H9 (cell line): ENCODE results near the gene SGTA. TPM values are rescaled to one million over a fixed set of nuclear protein-coding genes. Genes with fewer than 3 reads are reported as not detected.

ENCODE experiments used
- DNase-seq: peaks from one replicate; pipeline ENCODE4 v3.0.0-alpha.2; 2017
- H2AFZ ChIP-seq: one replicate; pipeline ENCODE4 v1.6.1; 2013; ENCODE audit warnings: mild to moderate bottlenecking, low read length, control low read depth, moderate library complexity
- H2AK5ac ChIP-seq: 2 replicates; pipeline ENCODE4 v1.6.1; 2013; ENCODE audit warnings: low read length, control low read depth, mixed read lengths; ENCODE audit not compliant: insufficient read length
- H2BK120ac ChIP-seq: one replicate; pipeline ENCODE4 v1.6.1; 2013; ENCODE audit warnings: low read depth, mild to moderate bottlenecking, low read length, control low read depth, inconsistent platforms; ENCODE audit not compliant: poor library complexity, severe bottlenecking
- H2BK12ac ChIP-seq: 2 replicates; pipeline ENCODE4 v1.6.1; 2013; ENCODE audit warnings: low read length, control low read depth, mixed read lengths, low read depth; ENCODE audit not compliant: insufficient read length
- H2BK15ac ChIP-seq: 2 replicates; pipeline ENCODE4 v1.6.1; 2013; ENCODE audit warnings: low read depth, low read length, control low read depth
- H2BK20ac ChIP-seq: one replicate; pipeline ENCODE4 v1.6.1; 2013; ENCODE audit warnings: low read depth, mild to moderate bottlenecking, low read length, control low read depth, inconsistent platforms; ENCODE audit not compliant: poor library complexity, severe bottlenecking
- H2BK5ac ChIP-seq: 2 replicates; pipeline ENCODE4 v1.6.1; 2013; ENCODE audit warnings: low read length, control low read depth, mixed read lengths; ENCODE audit not compliant: insufficient read length
- H3K14ac ChIP-seq: 2 replicates; pipeline ENCODE4 v1.6.1; 2013; ENCODE audit warnings: low read length, control low read depth; ENCODE audit not compliant: insufficient read depth
- H3K18ac ChIP-seq: 2 replicates; pipeline ENCODE4 v1.6.1; 2013; ENCODE audit warnings: low read depth, mild to moderate bottlenecking, mixed read lengths, low read length, control low read depth; ENCODE audit not compliant: insufficient read length
- H3K23ac ChIP-seq: 2 replicates; pipeline ENCODE4 v1.6.1; 2013; ENCODE audit warnings: low read length, control low read depth, mixed read lengths, low read depth; ENCODE audit not compliant: insufficient read length
- H3K23me2 ChIP-seq: 2 replicates; pipeline ENCODE4 v1.6.1; 2013; ENCODE audit warnings: low read depth, mild to moderate bottlenecking, mixed read lengths, low read length, control low read depth; ENCODE audit not compliant: insufficient read length, poor library complexity, severe bottlenecking
- H3K27ac ChIP-seq: 2 replicates; pipeline ENCODE4 v1.5.1; 2013; ENCODE audit warnings: low read length, control low read depth, mixed read lengths, low read depth; ENCODE audit not compliant: insufficient read length
- H3K27me3 ChIP-seq: 2 replicates; pipeline ENCODE4 v1.6.1; 2013; ENCODE audit warnings: low read length, control low read depth, inconsistent platforms; ENCODE audit not compliant: insufficient read depth
- H3K4ac ChIP-seq: 2 replicates; pipeline ENCODE4 v1.6.1; 2013; ENCODE audit warnings: low read depth, mild to moderate bottlenecking, control low read depth, inconsistent platforms, low read length, moderate library complexity
- H3K4me1 ChIP-seq: 2 replicates; pipeline ENCODE4 v1.6.1; 2013; ENCODE audit warnings: low read length, control low read depth, inconsistent platforms; ENCODE audit not compliant: insufficient read depth
- H3K4me2 ChIP-seq: 2 replicates; pipeline ENCODE4 v1.6.1; 2013; ENCODE audit warnings: low read length, control low read depth, mixed read lengths; ENCODE audit not compliant: insufficient read length, insufficient read depth
- H3K56ac ChIP-seq: 2 replicates; pipeline ENCODE4 v1.6.1; 2013; ENCODE audit warnings: low read depth, mild to moderate bottlenecking, mixed read lengths, low read length, control low read depth; ENCODE audit not compliant: insufficient read length
- H3K79me1 ChIP-seq: 2 replicates; pipeline ENCODE4 v1.6.1; 2013; ENCODE audit warnings: low read depth, mild to moderate bottlenecking, moderate library complexity, low read length, control low read depth, inconsistent platforms; ENCODE audit not compliant: insufficient read depth, poor library complexity, severe bottlenecking
- H3K79me2 ChIP-seq: 2 replicates; pipeline ENCODE4 v1.6.1; 2013; ENCODE audit warnings: low read length, control low read depth, inconsistent platforms; ENCODE audit not compliant: insufficient read depth
- H3K9ac ChIP-seq: 2 replicates; pipeline ENCODE4 v1.6.1; 2013; ENCODE audit warnings: low read length, control low read depth, mixed read lengths; ENCODE audit not compliant: insufficient read length; ENCODE audit errors: extremely low read depth
- H3K9me3 ChIP-seq: one replicate; pipeline ENCODE4 v1.6.1; 2013; ENCODE audit warnings: low read depth, low read length, inconsistent platforms; ENCODE audit not compliant: control insufficient read depth
- H3T11ph ChIP-seq: one replicate; pipeline ENCODE4 v1.6.1; 2013; ENCODE audit warnings: mild to moderate bottlenecking, low read length, control low read depth, inconsistent platforms
- H4K20me1 ChIP-seq: one replicate; pipeline ENCODE4 v1.6.1; 2013; ENCODE audit not compliant: control insufficient read depth, insufficient read length, insufficient read depth
- H4K5ac ChIP-seq: 2 replicates; pipeline ENCODE4 v1.6.1; 2013; ENCODE audit warnings: low read depth, mild to moderate bottlenecking, mixed read lengths, low read length, control low read depth; ENCODE audit not compliant: insufficient read length
- H4K8ac ChIP-seq: replicated peaks from 2 replicates; pipeline ENCODE4 v1.6.1; 2013; ENCODE audit warnings: low read length, control low read depth, mixed read lengths, low read depth; ENCODE audit not compliant: insufficient read length
- H4K91ac ChIP-seq: 2 replicates; pipeline ENCODE4 v1.6.1; 2013; ENCODE audit warnings: low read depth, mild to moderate bottlenecking, moderate library complexity, mixed read lengths, low read length, control low read depth; ENCODE audit not compliant: insufficient read length
- H3K27ac Mint-ChIP-seq, 3 experiments: 2 replicates in 2 of 3; 3 replicates in 1 of 3; pipeline ENCODE4 v1.8.0; 2020 to 2021; ENCODE audit warnings: mixed read lengths in 3 of 3, mild to moderate bottlenecking in 1 of 3, moderate library complexity in 1 of 3
- H3K27me3 Mint-ChIP-seq: 2 replicates; pipeline ENCODE4 v1.8.0; 2021; ENCODE audit warnings: low read depth, mild to moderate bottlenecking, moderate library complexity, mixed read lengths
- H3K36me3 Mint-ChIP-seq, 3 experiments: 2 replicates in 2 of 3; 3 replicates in 1 of 3; pipeline ENCODE4 v1.8.0; 2020 to 2021; ENCODE audit warnings: low read depth in 3 of 3, mixed read lengths in 3 of 3; ENCODE audit not compliant: insufficient read depth in 1 of 3
- H3K4me1 Mint-ChIP-seq, 2 experiments: 2 replicates each; pipeline ENCODE4 v1.8.0; 2020; ENCODE audit warnings: mixed read lengths in 2 of 2
- H3K4me3 Mint-ChIP-seq, 2 experiments: 2 replicates in 1 of 2; 3 replicates in 1 of 2; pipeline ENCODE4 v1.8.0; 2020 to 2021; ENCODE audit warnings: mild to moderate bottlenecking in 2 of 2, mixed read lengths in 2 of 2, moderate library complexity in 1 of 2
- H3K9me3 Mint-ChIP-seq, 2 experiments: 2 replicates in 1 of 2; 3 replicates in 1 of 2; pipeline ENCODE4 v1.8.0; 2020; ENCODE audit warnings: mild to moderate bottlenecking in 2 of 2, mixed read lengths in 2 of 2, moderate library complexity in 1 of 2
- CTCF ChIP-seq: fragments of 200-600 bp; sonication (generic); conservative IDR thresholded peaks from 3 replicates; pipeline ENCODE4 v1.8.0; 2021; ENCODE audit warnings: antibody characterized with exemption, mild to moderate bottlenecking
- WGBS: extraction: QIAGEN DNeasy Blood & Tissue Kit; methylation state at CpG from one replicate; pipeline ENCODE4 v1.1.7; 2013; ENCODE audit warnings: missing lambda C conversion rate, low lambda C conversion rate, mixed read lengths; ENCODE audit not compliant: insufficient read length; ENCODE audit errors: extremely low coverage; 5-methylcytosine and 5-hydroxymethylcytosine counted together
- total RNA-seq: library from RNA; stranded (reverse); gene quantifications from 2 replicates; pipeline ENCODE4 v1.2.1, GENCODE V29; 2021

Gene SGTA
- total RNA-seq, 1 experiment from 2014 or later: 102 TPM

- Histone ChIP-seq H3K9me3 (no peaks in the 10 kb centered on the region), H2BK120ac (no peak overlapping the region), H4K91ac (no peak overlapping the region), H2BK5ac (no peak overlapping the region), H3K4me2 (no peak overlapping the region), H4K8ac (no peak overlapping the region), H3K79me2 (peaks cover 25% of the 10 kb centered on the region; the same call in 1 of the 2 replicates), H3K14ac (no peak overlapping the region), H2BK20ac (no peak overlapping the region), H2AFZ (no peak overlapping the region), H3K9ac (no peak overlapping the region), H3K79me1 (peaks cover 9% of the 10 kb centered on the region), H3K23ac (no peak overlapping the region), H3K56ac (no peak overlapping the region), H3K4me1 (no peaks in the 10 kb centered on the region), H4K20me1 (no peaks in the 10 kb centered on the region), H2BK12ac (no peak overlapping the region), H3K23me2 (no peaks in the 10 kb centered on the region), H2AK5ac (no peak overlapping the region), H3K4ac (no peak overlapping the region), H3K27me3 (no peaks in the 10 kb centered on the region), H3T11ph (no peak overlapping the region), H3K27ac (no peak overlapping the region), H3K18ac (no peak overlapping the region), H4K5ac (no peak overlapping the region), H2BK15ac (no peak overlapping the region)
- H3K27me3 Mint-ChIP-seq: no peaks in the 10 kb centered on the region
- no peak overlapping the region for H3K27ac Mint-ChIP-seq
- H3K9me3 Mint-ChIP-seq: no peaks in the 10 kb centered on the region
- H3K4me3 Mint-ChIP-seq: no peak overlapping the region
- no peak for TF ChIP-seq CTCF
- DNase-seq: no peak
- H3K4me1 Mint-ChIP-seq: no peaks in the 10 kb centered on the region
- peaks cover 5 to 36% (median 35%) of the 10 kb centered on the region in 3 experiments; a peak in 6 of 7 replicates for H3K36me3 Mint-ChIP-seq
- WGBS: no CpG with 5 or more reads among the region's 29 CpGs
These were observed 14.5 kb downstream of the SGTA start for GRCh38 chr19:2768365-2769132.
